ENCODE data around the gene AFAP1L2.

DNA sequence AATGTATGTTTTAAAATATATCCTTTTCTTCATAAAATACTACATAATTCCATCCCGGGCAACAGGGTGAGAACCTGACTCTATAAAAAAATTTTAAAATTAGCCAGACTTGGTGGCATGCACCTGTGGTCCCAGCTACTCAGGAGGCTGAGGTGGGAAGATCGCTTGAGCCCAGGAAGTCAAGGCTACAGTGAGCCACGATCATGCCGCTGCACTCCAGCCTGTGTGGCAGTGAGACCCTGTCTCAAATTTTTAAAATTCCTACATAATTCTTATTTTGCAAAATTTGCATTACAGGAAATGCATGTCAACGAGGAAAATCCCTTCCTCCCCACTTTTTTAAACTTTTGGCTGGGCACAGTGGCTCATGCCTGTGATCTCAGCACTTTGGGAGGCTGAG is 31.3 kb downstream of the AFAP1L2 start:
- TF ChIP-seq, protein P1, sequence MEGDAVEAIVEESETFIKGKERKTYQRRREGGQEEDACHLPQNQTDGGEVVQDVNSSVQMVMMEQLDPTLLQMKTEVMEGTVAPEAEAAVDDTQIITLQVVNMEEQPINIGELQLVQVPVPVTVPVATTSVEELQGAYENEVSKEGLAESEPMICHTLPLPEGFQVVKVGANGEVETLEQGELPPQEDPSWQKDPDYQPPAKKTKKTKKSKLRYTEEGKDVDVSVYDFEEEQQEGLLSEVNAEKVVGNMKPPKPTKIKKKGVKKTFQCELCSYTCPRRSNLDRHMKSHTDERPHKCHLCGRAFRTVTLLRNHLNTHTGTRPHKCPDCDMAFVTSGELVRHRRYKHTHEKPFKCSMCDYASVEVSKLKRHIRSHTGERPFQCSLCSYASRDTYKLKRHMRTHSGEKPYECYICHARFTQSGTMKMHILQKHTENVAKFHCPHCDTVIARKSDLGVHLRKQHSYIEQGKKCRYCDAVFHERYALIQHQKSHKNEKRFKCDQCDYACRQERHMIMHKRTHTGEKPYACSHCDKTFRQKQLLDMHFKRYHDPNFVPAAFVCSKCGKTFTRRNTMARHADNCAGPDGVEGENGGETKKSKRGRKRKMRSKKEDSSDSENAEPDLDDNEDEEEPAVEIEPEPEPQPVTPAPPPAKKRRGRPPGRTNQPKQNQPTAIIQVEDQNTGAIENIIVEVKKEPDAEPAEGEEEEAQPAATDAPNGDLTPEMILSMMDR (IDR thresholded peaks at IDR 0.05), result no peak
- no peak for TF ChIP-seq POLR2A (IDR thresholded peaks at IDR 0.05)

Measured in prostate gland (tissue), 2 donors.